ENCODE measurements around the gene INSR. TPM values are rescaled to one million over a fixed set of nuclear protein-coding genes. Genes with fewer than 3 reads are reported as not detected.

Gene INSR
- total and polyA plus RNA-seq, 4 experiments from 2014 or later = 0.06 to 2.2 (median 0.69) TPM

GRCh38 chr19:7177926-7178325 is 116.3 kb downstream of the INSR start:
- no peaks in the 10 kb centered on the region for H3K9me3 Mint-ChIP-seq
- no peaks in the 10 kb centered on the region for H3K36me3 Mint-ChIP-seq
- no peak for DNase-seq
- H3K27ac ChIP-seq (ENCODE audit: low read depth, low read length) = no peak overlapping the region
- H3K4me1 Mint-ChIP-seq = peaks cover 3 to 14% (median 10%) of the 10 kb centered on the region in 4 donors
- no peaks in the 10 kb centered on the region for H3K36me3 ChIP-seq (ENCODE audit: insufficient read depth, low read length)
- no peak overlapping the region for H3K4me3 Mint-ChIP-seq
- H3K27me3 Mint-ChIP-seq = no peaks in the 10 kb centered on the region
- H3K9me3 ChIP-seq (ENCODE audit: control insufficient read depth in 1 of 2, low read length in 2 of 2) = no peaks in the 10 kb centered on the region
- no peak overlapping the region for H3K4me3 ChIP-seq (ENCODE audit: low read length in 2 of 2)
- ChIA-PET CTCF (ENCODE audit: partially characterized antibody) (no interaction called here), POLR2A (ENCODE audit: partially characterized antibody) (no interaction called here)
- H3K4me1 ChIP-seq (ENCODE audit: insufficient read depth, low read length) = peaks cover 5% of the 10 kb centered on the region
- no peaks in the 10 kb centered on the region for H3K27me3 ChIP-seq (ENCODE audit: insufficient read depth, low read length)
- H3K27ac Mint-ChIP-seq = no peak overlapping the region
- intact Hi-C loops (cut with micrococcal nuclease) = no loop called here

- intact Hi-C loops (cut with micrococcal nuclease) = no loop called here
- CTCF ChIA-PET (ENCODE audit: partially characterized antibody) = no interaction called here
- Mint-ChIP-seq H3K27me3 (no peaks in the 10 kb centered on the region), H3K4me3 (no peak overlapping the region), H3K27ac (no peak overlapping the region), H3K36me3 (no peaks in the 10 kb centered on the region), H3K9me3 (no peaks in the 10 kb centered on the region), H3K4me1 (peaks cover 3 to 10% (median 7%) of the 10 kb centered on the region in 4 donors)
- no peaks in the 10 kb centered on the region for H3K9me3 ChIP-seq (ENCODE audit: control insufficient read depth in 1 of 2, low read length in 2 of 2)
- no peaks in the 10 kb centered on the region for H3K27me3 ChIP-seq (ENCODE audit: insufficient read depth, low read length)
- no peak overlapping the region for H3K4me3 ChIP-seq (ENCODE audit: low read length in 2 of 2)
- H3K36me3 ChIP-seq (ENCODE audit: insufficient read depth, low read length) = no peaks in the 10 kb centered on the region
- H3K27ac ChIP-seq (ENCODE audit: low read depth, low read length) = no peak overlapping the region
- POLR2A ChIA-PET (ENCODE audit: partially characterized antibody) = interaction anchor here (0.9 kb wide), 1 partner anchor 9 kb away, joined by 3 read pairs; no protein-coding TSS in a partner anchor
- DNase-seq = no peak
- H3K4me1 ChIP-seq (ENCODE audit: insufficient read depth, low read length) = no peaks in the 10 kb centered on the region
These were observed 117.4 kb downstream of the INSR start for GRCh38 chr19:7176792-7177191.

- no peaks in the 10 kb centered on the region for H3K36me3 ChIP-seq (ENCODE audit: insufficient read depth, low read length)
- H3K27me3 ChIP-seq (ENCODE audit: insufficient read depth, low read length) = no peaks in the 10 kb centered on the region
- H3K27me3 Mint-ChIP-seq = peaks cover 1 to 2% of the 10 kb centered on the region in 2 donors
- no peak overlapping the region for H3K27ac ChIP-seq (ENCODE audit: low read depth, low read length)
- H3K4me1 ChIP-seq (ENCODE audit: insufficient read depth, low read length) = no peaks in the 10 kb centered on the region
- ChIA-PET POLR2A (ENCODE audit: partially characterized antibody) (no interaction called here), CTCF (ENCODE audit: partially characterized antibody) (no interaction called here)
- DNase-seq = no peak
- H3K4me3 Mint-ChIP-seq = no peak overlapping the region
- no peaks in the 10 kb centered on the region for H3K9me3 ChIP-seq (ENCODE audit: control insufficient read depth in 1 of 2, low read length in 2 of 2)
- no peaks in the 10 kb centered on the region for H3K36me3 Mint-ChIP-seq
- H3K9me3 Mint-ChIP-seq = peaks cover 3 to 12% (median 6%) of the 10 kb centered on the region in 8 donors
- H3K4me3 ChIP-seq (ENCODE audit: low read length in 2 of 2) = no peak overlapping the region
- no peak overlapping the region for H3K27ac Mint-ChIP-seq
- peaks cover 0 to 2% (median 0%) of the 10 kb centered on the region in 4 donors for H3K4me1 Mint-ChIP-seq
- intact Hi-C loops (cut with micrococcal nuclease) = loop anchor here (5.0 kb wide), 1 partner anchor 55 kb away; no protein-coding TSS in a partner anchor
These were observed 121.4 kb downstream of the INSR start for GRCh38 chr19:7172794-7173193.

DNA sequence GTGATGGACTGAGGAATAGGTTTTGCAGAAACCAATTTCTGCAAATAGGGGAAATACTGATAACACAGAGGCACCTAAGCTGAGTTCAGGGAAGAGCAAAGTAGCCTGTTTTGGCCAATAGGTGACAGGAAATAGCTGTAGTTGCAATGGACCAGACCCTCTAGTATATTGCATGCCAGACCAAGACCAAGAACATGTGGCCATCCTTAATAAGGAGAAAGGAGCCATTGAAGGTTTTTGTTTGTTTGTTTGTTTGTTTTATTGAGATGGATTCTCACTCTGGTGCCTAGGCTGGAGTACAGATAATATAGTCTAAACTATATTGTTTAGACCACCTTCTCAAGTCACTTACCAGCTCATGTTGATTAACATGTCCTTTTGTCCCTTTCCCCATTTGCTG is 123.2 kb downstream of the INSR start:
- intact Hi-C loops (cut with micrococcal nuclease) = loop anchor here (5.0 kb wide), 1 partner anchor 56 kb away; no protein-coding TSS in a partner anchor
- no peaks in the 10 kb centered on the region for H3K36me3 Mint-ChIP-seq
- no peaks in the 10 kb centered on the region for H3K9me3 ChIP-seq (ENCODE audit: control insufficient read depth in 1 of 2, low read length in 2 of 2)
- H3K9me3 Mint-ChIP-seq = peaks cover 3 to 12% (median 6%) of the 10 kb centered on the region in 8 donors
- no peak for DNase-seq
- H3K36me3 ChIP-seq (ENCODE audit: insufficient read depth, low read length) = no peaks in the 10 kb centered on the region
- no peaks in the 10 kb centered on the region for H3K27me3 ChIP-seq (ENCODE audit: insufficient read depth, low read length)
- H3K27ac Mint-ChIP-seq = no peak overlapping the region
- H3K4me3 Mint-ChIP-seq = no peak overlapping the region
- ChIA-PET POLR2A (ENCODE audit: partially characterized antibody) (no interaction called here), CTCF (ENCODE audit: partially characterized antibody) (no interaction called here)
- H3K27ac ChIP-seq (ENCODE audit: low read depth, low read length) = no peak overlapping the region
- H3K4me1 Mint-ChIP-seq = peaks cover 0 to 2% (median 0%) of the 10 kb centered on the region in 4 donors
- H3K4me3 ChIP-seq (ENCODE audit: low read length in 2 of 2) = no peak overlapping the region
- no peaks in the 10 kb centered on the region for H3K4me1 ChIP-seq (ENCODE audit: insufficient read depth, low read length)
- peaks cover 1 to 2% of the 10 kb centered on the region in 2 donors for H3K27me3 Mint-ChIP-seq

- H3K4me3 Mint-ChIP-seq = no peak overlapping the region
- Histone ChIP-seq H3K36me3 (ENCODE audit: insufficient read depth, low read length) (no peaks in the 10 kb centered on the region), H3K4me3 (ENCODE audit: low read length in 2 of 2) (no peak overlapping the region), H3K27me3 (ENCODE audit: insufficient read depth, low read length) (no peaks in the 10 kb centered on the region), H3K9me3 (ENCODE audit: control insufficient read depth in 1 of 2, low read length in 2 of 2) (no peaks in the 10 kb centered on the region), H3K4me1 (ENCODE audit: insufficient read depth, low read length) (no peaks in the 10 kb centered on the region), H3K27ac (ENCODE audit: low read depth, low read length) (no peak overlapping the region)
- POLR2A ChIA-PET (ENCODE audit: partially characterized antibody) = no interaction called here
- no peak overlapping the region for H3K27ac Mint-ChIP-seq
- peaks cover 1 to 2% of the 10 kb centered on the region in 2 donors for H3K27me3 Mint-ChIP-seq
- H3K36me3 Mint-ChIP-seq = no peaks in the 10 kb centered on the region
- CTCF ChIA-PET (ENCODE audit: partially characterized antibody) = no interaction called here
- H3K9me3 Mint-ChIP-seq = peaks cover 3 to 12% (median 6%) of the 10 kb centered on the region in 8 donors
- peaks cover 0 to 2% (median 0%) of the 10 kb centered on the region in 4 donors for H3K4me1 Mint-ChIP-seq
- DNase-seq = no peak
- intact Hi-C loops (cut with micrococcal nuclease) = no loop called here
These were observed 125.3 kb downstream of the INSR start for GRCh38 chr19:7168941-7169340.

GRCh38 chr19:7161292-7161691 is 132.9 kb downstream of the INSR start:
- no peak overlapping the region for H3K4me3 Mint-ChIP-seq
- Histone ChIP-seq H3K27ac (ENCODE audit: low read depth, low read length) (no peak overlapping the region), H3K9me3 (ENCODE audit: control insufficient read depth in 1 of 2, low read length in 2 of 2) (no peaks in the 10 kb centered on the region), H3K27me3 (ENCODE audit: insufficient read depth, low read length) (no peaks in the 10 kb centered on the region), H3K4me1 (ENCODE audit: insufficient read depth, low read length) (no peaks in the 10 kb centered on the region), H3K36me3 (ENCODE audit: insufficient read depth, low read length) (no peaks in the 10 kb centered on the region), H3K4me3 (ENCODE audit: low read length in 2 of 2) (no peak overlapping the region)
- POLR2A ChIA-PET (ENCODE audit: partially characterized antibody) = no interaction called here
- no peaks in the 10 kb centered on the region for H3K36me3 Mint-ChIP-seq
- no peak for DNase-seq
- intact Hi-C loops (cut with micrococcal nuclease) = no loop called here
- CTCF ChIA-PET (ENCODE audit: partially characterized antibody) = no interaction called here
- peaks cover 0 to 1% (median 0%) of the 10 kb centered on the region in 4 donors for H3K4me1 Mint-ChIP-seq
- H3K27ac Mint-ChIP-seq = peak overlapping the region in 1 of 7 donors; percentile 76
- peaks cover 1 to 3% of the 10 kb centered on the region in 2 donors for H3K27me3 Mint-ChIP-seq
- H3K9me3 Mint-ChIP-seq = no peaks in the 10 kb centered on the region

DNA sequence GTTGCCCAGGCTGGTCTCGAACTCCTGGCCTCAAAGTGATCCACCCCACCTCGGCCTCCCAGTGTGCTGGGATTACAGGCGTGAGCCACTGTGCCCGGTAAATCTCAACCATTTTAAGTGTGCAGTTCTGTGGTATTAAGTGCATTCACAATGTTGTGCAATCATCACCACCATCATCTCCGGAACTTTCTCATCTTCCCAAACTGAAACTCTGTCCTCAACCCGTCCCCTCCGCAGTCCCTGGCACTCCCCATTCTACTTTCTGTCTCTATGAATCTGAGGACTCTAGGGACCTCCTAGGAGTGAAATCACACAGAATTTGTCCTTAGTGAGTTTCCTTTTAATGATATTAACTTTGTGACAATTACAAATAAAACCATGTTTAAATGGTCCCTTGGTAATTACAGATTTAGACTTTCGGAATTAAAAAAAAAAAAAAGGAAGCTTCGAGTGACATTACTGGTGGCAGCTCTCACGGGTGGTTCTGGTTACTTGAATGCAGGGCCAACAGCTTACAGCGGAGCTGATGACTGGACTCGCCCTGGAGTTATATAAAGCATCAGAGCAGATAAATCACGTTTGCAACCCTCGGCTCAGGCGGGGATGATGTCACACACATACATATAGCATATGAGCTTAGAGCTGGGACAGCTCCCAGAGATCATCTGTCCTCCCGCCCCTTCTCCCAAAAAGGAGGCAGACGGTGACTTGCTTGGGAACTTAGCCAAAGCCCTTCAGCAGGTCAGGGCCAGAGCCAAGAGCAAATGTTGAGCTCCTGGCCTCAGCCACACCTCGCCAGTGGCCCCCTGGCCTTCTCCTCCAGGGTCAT is 134.9 kb downstream of the INSR start:
- Mint-ChIP-seq H3K4me3 (no peak overlapping the region), H3K27me3 (peaks cover 1 to 3% of the 10 kb centered on the region in 2 donors), H3K27ac (peak overlapping the region in 1 of 7 donors; percentile 67), H3K9me3 (no peaks in the 10 kb centered on the region), H3K36me3 (no peaks in the 10 kb centered on the region), H3K4me1 (peaks cover 0 to 1% (median 0%) of the 10 kb centered on the region in 4 donors)
- H3K27me3 ChIP-seq (ENCODE audit: insufficient read depth, low read length) = no peaks in the 10 kb centered on the region
- no peak overlapping the region for H3K4me3 ChIP-seq (ENCODE audit: low read length in 2 of 2)
- H3K9me3 ChIP-seq (ENCODE audit: control insufficient read depth in 1 of 2, low read length in 2 of 2) = no peaks in the 10 kb centered on the region
- CTCF ChIA-PET (ENCODE audit: partially characterized antibody) = interaction anchor here (0.5 to 1.3 kb wide), 3 partner anchors 11 to 248 kb away, joined by 3 read pairs; no protein-coding TSS in a partner anchor
- POLR2A ChIA-PET (ENCODE audit: partially characterized antibody) = no interaction called here
- H3K27ac ChIP-seq (ENCODE audit: low read depth, low read length) = no peak overlapping the region
- H3K4me1 ChIP-seq (ENCODE audit: insufficient read depth, low read length) = no peaks in the 10 kb centered on the region
- H3K36me3 ChIP-seq (ENCODE audit: insufficient read depth, low read length) = no peaks in the 10 kb centered on the region
- intact Hi-C loops (cut with micrococcal nuclease) = no loop called here
- no peak for DNase-seq

Measured in CD4-positive, alpha-beta memory T cell (primary cell).